C4-2B (cell line): ENCODE results near the gene DCLRE1C.
A peak's percentile ranks its signal among the peaks of the same experiment; 100 is the strongest.
"Not testable (repeated sequence)": the region's sequence is repeated elsewhere in the genome, so short reads cannot be mapped to it uniquely, and the experiment has no call there.

Experiments used
- H3K27ac ChIP-seq: fragments of 450-650 bp; 2 replicates; pipeline ENCODE4 v1.5.1; 2017
- ZFX ChIP-seq: fragments of 450-650 bp; IDR thresholded peaks from 2 replicates; pipeline ENCODE4 v1.6.1; 2017
- TF ChIP-seq, protein P1 (sequence below): fragments of 450-650 bp; conservative IDR thresholded peaks from 2 replicates; pipeline ENCODE4 v1.5.1; 2017; ENCODE audit warnings: mild to moderate bottlenecking

DCLRE1C gene

DNA sequence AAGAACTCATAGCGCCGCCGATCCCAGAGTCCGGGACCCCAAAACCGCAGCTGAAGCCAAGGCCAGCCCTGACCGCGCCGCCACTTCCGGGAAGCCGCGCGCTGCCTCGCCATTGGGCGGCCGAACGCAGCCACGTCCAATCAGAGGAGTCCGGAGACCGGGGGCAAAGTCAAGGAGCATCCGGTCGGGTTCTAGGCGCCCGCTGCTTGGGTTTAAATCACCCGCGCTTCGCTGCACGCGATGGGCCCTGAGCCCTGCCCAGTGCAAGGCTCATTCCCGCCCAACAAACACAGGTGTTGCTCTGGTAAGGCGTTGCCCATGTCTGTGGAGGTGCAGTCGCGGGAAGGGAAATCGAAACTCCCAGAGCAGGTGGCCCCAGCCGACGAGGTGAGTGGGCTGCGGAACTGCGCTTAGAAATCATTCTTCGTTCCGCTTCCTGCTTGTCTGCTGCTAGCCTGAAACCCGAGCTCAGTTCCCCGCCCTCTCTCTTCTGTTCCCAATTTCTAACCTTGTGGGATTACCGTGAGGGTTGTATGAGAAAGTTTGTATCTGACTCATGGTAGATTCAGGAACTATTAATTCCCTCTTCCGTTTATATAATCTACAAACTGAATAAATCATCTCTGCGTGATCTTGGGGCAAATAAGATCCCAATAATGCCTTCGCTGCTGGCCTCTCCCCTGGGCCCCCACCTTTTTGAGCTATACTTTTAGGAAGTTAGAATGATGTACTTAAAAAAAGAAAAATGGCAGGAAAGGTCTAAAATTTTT is at the start of gene DCLRE1C:
Gene DCLRE1C, minus strand, starts transcription at position 96 of the 770 bp plus-strand sequence. Its CDS starts 86 bp downstream, at position 10.
- TF ChIP-seq, protein P1, sequence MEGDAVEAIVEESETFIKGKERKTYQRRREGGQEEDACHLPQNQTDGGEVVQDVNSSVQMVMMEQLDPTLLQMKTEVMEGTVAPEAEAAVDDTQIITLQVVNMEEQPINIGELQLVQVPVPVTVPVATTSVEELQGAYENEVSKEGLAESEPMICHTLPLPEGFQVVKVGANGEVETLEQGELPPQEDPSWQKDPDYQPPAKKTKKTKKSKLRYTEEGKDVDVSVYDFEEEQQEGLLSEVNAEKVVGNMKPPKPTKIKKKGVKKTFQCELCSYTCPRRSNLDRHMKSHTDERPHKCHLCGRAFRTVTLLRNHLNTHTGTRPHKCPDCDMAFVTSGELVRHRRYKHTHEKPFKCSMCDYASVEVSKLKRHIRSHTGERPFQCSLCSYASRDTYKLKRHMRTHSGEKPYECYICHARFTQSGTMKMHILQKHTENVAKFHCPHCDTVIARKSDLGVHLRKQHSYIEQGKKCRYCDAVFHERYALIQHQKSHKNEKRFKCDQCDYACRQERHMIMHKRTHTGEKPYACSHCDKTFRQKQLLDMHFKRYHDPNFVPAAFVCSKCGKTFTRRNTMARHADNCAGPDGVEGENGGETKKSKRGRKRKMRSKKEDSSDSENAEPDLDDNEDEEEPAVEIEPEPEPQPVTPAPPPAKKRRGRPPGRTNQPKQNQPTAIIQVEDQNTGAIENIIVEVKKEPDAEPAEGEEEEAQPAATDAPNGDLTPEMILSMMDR: no peak
- TF ChIP-seq ZFX: peak; percentile 33; the same call in 1 of the 2 replicates
- peak within 1 kb of the TSS; percentile 81 for H3K27ac ChIP-seq

DNA sequence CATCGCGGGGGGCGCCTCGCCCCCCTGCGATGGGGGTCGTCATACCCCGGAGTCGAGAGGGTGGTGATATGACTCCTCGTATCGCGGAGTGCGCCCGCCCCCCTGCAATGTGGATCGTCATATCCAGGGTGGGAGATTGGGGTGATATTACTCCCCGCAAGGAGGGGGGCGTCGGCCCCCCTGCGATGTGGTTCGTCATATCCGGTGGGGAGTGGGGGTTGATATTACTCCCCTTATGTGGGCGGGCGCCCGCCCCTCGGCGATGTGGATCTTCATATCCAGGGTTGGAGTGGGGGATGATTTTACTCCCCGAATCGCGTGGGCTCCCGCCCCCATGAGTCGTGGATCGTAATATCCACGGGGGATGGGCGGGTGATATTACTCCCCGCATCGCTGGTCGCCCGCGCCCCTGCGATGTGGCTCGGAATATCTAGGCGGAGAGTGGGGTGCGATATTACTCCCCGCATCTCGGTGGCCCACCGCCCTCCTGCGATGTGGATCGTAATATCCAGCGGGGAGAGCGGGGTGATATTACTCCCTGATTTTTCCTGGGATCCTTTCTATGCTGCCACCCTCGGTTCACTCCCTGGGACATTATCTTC is 42.2 kb upstream of the DCLRE1C start:
- no peak for TF ChIP-seq ZFX
- TF ChIP-seq, protein P1: no peak
- H3K27ac ChIP-seq: no peak overlapping the region

DNA sequence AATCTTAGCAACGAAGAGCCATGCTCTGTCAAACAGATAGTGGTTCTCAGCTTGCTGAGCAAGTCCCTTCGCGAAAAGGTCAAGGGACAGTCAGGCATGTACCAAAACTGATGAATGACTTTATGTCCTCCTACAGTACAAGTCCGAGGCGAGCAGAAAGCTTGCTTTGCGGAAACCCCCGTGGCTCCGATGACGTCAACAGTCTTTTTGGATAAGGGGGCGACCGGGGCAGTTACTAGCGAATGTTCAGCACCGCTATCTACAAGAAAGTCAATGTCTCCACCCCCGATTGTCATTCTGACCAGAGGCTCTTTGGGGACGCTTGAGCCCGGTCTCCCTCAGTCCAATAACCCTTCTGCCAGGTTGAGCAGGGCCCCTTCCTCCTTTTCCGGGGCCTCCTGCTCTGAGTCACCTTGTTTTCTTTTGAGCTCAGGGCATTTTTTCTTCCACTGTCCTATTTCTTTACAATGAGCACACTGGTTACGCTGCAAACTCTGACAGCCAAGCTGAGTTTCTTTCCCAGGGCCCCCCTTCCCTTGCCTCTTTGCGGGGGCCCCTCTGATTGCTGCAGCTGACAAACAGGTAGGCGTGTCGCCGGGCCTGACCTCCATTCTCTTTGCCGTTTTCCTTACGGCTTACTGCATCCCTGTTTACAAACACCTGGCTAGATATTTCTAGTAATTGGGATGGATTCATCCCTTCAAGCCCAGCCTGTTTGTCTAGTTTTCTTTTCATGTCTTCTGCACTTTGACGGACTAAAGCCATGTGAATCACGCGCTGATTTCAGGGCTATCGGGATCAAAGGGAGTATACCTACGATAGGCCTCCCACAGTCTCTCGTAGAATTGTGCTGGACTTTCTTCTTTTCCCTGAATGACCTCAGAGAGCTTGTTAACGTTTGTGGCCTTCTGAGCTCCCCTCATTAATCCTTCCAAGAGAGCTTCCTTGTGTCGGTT is 39.9 kb upstream of the DCLRE1C start:
- not testable (repeated sequence) for H3K27ac ChIP-seq

DNA sequence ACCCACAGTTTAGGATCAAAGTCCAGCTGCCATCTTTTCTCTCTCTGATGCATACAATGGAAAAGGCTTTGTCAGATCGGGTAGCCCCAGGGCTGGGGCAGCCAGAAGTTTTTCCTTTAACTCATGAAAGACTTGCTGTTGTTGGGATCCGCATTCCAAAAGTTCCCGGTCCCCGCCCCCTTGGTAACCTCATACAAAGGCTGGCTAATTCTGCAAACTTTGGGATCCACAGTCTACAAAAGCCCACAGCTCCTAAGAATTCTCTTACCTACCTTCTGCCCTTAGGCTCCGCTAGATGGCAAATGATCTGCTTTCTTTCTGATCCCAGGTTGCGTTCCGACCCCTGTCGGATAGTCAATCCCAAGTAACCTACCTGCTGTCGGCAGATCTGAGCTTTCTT is 38.4 kb upstream of the DCLRE1C start:
- not testable (repeated sequence) for H3K27ac ChIP-seq

DNA sequence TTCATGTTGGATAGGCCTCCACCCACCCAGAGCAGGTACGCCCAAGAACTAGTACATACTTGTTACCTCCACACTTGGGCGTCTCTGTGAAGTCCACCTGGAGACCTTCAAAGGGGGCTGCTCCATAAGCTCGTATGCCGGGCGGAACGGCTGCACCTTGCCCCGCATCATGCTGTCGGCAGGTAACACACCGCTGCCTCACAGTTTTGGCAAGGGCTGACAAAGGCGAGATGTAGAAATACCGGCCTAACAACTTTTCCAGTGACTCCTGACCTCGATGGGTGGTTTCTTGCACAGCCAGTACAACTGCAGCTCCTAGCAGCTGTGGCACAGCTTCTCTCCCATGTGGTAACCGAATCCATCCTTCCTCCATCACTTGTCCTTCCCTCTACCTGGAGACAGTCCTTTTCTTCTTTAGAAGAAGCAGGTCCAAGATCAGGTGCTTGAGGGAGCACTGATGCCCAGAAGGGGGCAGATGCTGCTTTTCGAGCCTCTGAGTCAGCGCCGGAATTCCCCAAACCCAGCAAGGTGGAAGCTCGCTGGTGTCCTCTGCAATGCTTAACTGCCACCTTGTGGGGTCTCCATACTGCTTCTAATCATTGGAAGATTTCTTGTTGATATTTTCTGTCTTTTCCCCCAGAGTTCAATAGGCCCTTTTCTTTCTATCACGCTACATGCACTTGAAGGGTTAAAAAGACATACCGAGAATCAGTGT is 37.3 kb upstream of the DCLRE1C start:
- not testable (repeated sequence) for H3K27ac ChIP-seq

DNA sequence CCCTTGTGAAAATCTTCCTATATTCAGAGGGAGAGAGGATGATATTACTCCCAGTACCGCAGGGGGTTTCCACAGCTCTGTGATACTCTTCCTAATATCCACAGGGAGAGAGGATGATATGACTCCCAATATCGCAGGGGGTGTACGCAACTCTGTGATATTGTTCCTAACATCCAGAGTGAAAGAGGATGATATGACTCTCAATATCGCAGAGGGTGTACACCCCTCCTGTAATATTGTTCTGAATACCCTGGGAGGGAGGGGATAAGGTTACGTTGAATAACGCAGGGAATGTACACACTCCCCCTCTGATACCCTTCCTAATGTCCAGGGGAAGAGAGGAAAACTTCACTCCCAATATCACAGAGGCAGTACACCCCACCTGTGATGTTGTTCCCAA is 35.7 kb upstream of the DCLRE1C start:
- H3K27ac ChIP-seq: not testable (repeated sequence)

DNA sequence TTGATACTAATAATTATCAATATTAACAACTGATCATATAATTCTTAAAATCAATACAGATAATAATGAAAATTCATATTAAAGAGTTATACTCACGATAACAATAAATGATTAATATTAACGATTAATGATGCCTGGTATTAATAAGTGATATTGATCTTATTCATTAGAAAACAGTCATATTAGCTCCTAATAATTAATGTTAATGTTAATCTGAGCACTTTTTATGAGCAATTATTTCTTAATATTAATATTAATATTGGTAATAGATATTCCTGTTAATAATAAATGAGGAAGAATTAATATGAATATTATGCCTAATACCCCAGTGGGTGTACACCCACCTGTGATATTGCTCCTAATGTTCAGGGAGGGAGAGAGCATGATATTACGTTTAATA is 28.8 kb upstream of the DCLRE1C start:
- TF ChIP-seq, protein P1: no peak
- no peak overlapping the region for H3K27ac ChIP-seq

DNA sequence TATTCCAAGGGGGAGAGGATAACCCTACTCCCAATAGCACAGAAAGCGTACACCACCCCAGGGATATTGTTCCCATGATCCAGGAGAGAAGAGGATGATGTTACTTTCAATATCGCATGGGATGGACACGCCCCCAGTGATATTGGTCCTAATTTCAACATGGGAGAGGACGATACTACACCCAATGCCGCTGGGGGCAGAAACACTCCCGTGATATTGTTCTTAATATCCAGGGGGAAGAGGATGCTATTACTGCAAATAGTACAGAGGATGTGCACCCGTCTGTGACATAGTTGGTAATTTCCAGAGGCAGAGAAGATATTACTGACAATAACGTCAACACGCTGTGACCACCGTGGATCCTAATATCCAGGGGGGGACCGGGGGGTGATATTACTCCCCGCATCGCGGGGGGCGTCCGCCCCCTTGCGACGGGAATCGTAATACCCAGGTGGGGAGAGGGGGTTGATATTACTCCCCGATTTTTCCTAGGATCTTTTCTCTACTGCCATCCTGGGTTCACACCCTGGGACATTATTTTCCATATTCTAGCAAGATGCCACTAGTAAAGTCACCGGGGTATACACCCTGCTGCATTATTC is 21.9 kb upstream of the DCLRE1C start:
- no peak overlapping the region for H3K27ac ChIP-seq
- TF ChIP-seq, protein P1: peak; percentile 65
- no peak for TF ChIP-seq ZFX

DNA sequence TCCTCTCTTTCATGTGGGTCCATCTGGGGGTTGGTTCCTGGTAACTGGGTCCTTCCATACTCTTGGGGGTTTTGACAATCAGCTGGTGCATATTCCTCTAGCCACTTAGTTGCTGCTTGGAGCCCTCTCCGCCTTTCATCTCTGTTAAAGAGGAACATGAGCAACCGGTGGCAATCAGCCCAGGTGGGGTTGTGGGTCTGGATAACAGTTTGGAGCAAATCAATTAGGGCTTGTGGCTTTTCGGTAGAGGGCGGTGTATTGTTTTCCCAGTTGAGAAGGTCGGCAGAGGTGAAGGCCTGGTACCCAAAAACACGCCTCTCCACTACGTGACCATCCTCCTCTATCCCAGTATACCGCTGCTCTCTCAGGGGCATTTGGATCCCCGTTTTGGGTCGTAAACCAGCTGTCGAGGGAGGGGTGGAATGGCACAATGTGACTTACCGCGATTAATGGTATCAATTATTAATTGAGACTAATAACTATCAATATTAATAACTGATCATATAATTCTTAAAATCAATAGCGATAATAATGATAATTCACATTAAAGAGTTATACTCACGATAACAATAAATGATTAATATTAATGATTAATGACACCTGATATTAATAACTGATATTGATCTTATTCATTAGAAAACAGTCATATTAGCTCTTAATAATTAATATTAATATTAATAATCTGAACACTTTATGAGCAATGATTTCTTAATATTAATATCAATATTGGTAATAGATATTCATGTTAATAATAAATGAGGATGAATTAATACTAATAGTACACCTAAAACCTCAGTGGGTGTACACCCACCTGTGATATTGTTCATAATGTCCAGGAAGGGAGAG is 20.5 kb upstream of the DCLRE1C start:
- not testable (repeated sequence) for H3K27ac ChIP-seq
